GM23248 (cell line): ENCODE measurements around the gene HES3. TPM values are rescaled to one million over a fixed set of nuclear protein-coding genes. Genes with fewer than 3 reads are reported as not detected.

Experiments used
- DNase-seq: peaks from one replicate; pipeline ENCODE4 v3.0.0-alpha.2; 2015
- H2AFZ ChIP-seq: fragments of 200-600 bp; sonication (generic); 2 replicates; pipeline ENCODE4 v1.6.1; 2016; ENCODE audit warnings: antibody characterized with exemption
- H3F3A ChIP-seq: fragments of 200-600 bp; sonication (generic); 2 replicates; pipeline ENCODE4 v1.6.1; 2016; ENCODE audit warnings: mild to moderate bottlenecking, antibody characterized with exemption, mixed run types; ENCODE audit not compliant: insufficient read depth
- H3K27ac ChIP-seq: fragments of 200-600 bp; sonication (generic); 2 replicates; pipeline ENCODE4 v1.5.1; 2016; ENCODE audit warnings: mild to moderate bottlenecking
- H3K27me3 ChIP-seq: fragments of 200-600 bp; sonication (generic); replicated peaks from 2 replicates; pipeline ENCODE4 v1.6.1; 2016; ENCODE audit warnings: mild to moderate bottlenecking; ENCODE audit not compliant: insufficient read depth
- H3K36me3 ChIP-seq: fragments of 200-600 bp; sonication (generic); 2 replicates; pipeline ENCODE4 v1.6.1; 2016; ENCODE audit warnings: low read depth, mild to moderate bottlenecking
- H3K4me1 ChIP-seq: fragments of 200-600 bp; sonication (generic); 2 replicates; pipeline ENCODE4 v1.6.1; 2016; ENCODE audit warnings: mild to moderate bottlenecking; ENCODE audit not compliant: insufficient read depth
- H3K4me2 ChIP-seq: fragments of 200-600 bp; sonication (generic); one replicate; pipeline ENCODE4 v1.6.1; 2016; ENCODE audit warnings: mild to moderate bottlenecking; ENCODE audit not compliant: unreplicated experiment
- H3K4me3 ChIP-seq: fragments of 200-600 bp; sonication (generic); 2 replicates; pipeline ENCODE4 v1.5.1; 2016; ENCODE audit warnings: mild to moderate bottlenecking
- H3K79me2 ChIP-seq: fragments of 200-600 bp; sonication (generic); 2 replicates; pipeline ENCODE4 v1.6.1; 2016; ENCODE audit warnings: mild to moderate bottlenecking; ENCODE audit not compliant: insufficient read depth
- H3K9ac ChIP-seq: fragments of 200-600 bp; sonication (generic); 2 replicates; pipeline ENCODE4 v1.6.1; 2016; ENCODE audit warnings: mild to moderate bottlenecking
- H3K9me2 ChIP-seq: fragments of 200-600 bp; sonication (generic); 2 replicates; pipeline ENCODE4 v1.6.1; 2016; ENCODE audit warnings: mixed run types, mild to moderate bottlenecking, moderate library complexity; ENCODE audit not compliant: insufficient read depth
- H3K9me3 ChIP-seq: fragments of 200-600 bp; sonication (generic); one replicate; pipeline ENCODE4 v1.6.1; 2017; ENCODE audit warnings: low read depth
- H4K20me1 ChIP-seq: fragments of 200-600 bp; sonication (generic); 2 replicates; pipeline ENCODE4 v1.6.0; 2016; ENCODE audit not compliant: insufficient read depth
- EZH2 ChIP-seq: fragments of 200-600 bp; sonication (generic); IDR thresholded peaks from 2 replicates; pipeline ENCODE4 v1.6.1; 2018; ENCODE audit warnings: antibody characterized with exemption, mild to moderate bottlenecking; ENCODE audit not compliant: insufficient read depth, poor library complexity, severe bottlenecking
- EZH2phosphoT487 ChIP-seq: fragments of 200-600 bp; sonication (generic); IDR thresholded peaks from 2 replicates; pipeline ENCODE4 v1.6.1; 2018; ENCODE audit warnings: antibody characterized with exemption, moderate library complexity, mild to moderate bottlenecking, low read depth; ENCODE audit not compliant: insufficient read depth
- WGBS, 2 experiments: methylation state at CpG; one replicate each; pipeline ENCODE4 v1.1.6; 2015 to 2017; ENCODE audit warnings: low lambda C conversion rate in 2 of 2, low coverage in 1 of 2; ENCODE audit errors: missing lambda C conversion rate in 2 of 2; 5-methylcytosine and 5-hydroxymethylcytosine counted together
- in situ Hi-C: fragments of 300-500 bp; cut with MboI; formaldehyde crosslinking; loops from 2 replicates; pipeline ENCODE4 v1.15.0; 2020
- polyA plus RNA-seq: library from polyadenylated mRNA; unstranded; fragments of >200 nt; fragmentation: Nextera tagmentation; extraction: Ambion mirVana; gene quantifications from 2 replicates; pipeline ENCODE4 v1.2.1, GENCODE V29; 2016
- total RNA-seq: library from RNA; depleted of rRNA; stranded (reverse); fragments of >200 nt; shearing (Covaris generic); gene quantifications from 2 replicates; pipeline ENCODE4 v1.2.3, GENCODE V29; 2014

Gene HES3
- total and polyA plus RNA-seq, 2 experiments from 2014 or later = not detected

GRCh38 chr1:6262555-6263420 is 18.8 kb downstream of the HES3 start:
- Histone ChIP-seq H4K20me1 (no peaks in the 10 kb centered on the region), H3K27me3 (no peaks in the 10 kb centered on the region), H3K4me3 (no peak overlapping the region), H2AFZ (0 out of 2 replicates have a peak overlapping the region, but pooled peaks have one; percentile 5), H3K9me3 (no peaks in the 10 kb centered on the region), H3K27ac (no peak overlapping the region), H3K79me2 (no peaks in the 10 kb centered on the region), H3F3A (0 out of 2 replicates have a peak, but pooled peaks cover 5% of the 10 kb centered on the region), H3K4me2 (no peak overlapping the region), H3K36me3 (no peaks in the 10 kb centered on the region), H3K4me1 (peaks cover 13% of the 10 kb centered on the region), H3K9me2 (no peaks in the 10 kb centered on the region), H3K9ac (no peak overlapping the region)
- TF ChIP-seq EZH2phosphoT487 (no peak), EZH2 (no peak)
- 40 to 51% methylated on average over 24 to 25 of the region's 25 CpGs for WGBS, 2 experiments
- in situ Hi-C loops = no loop called here
- DNase-seq = peak; percentile 63

DNA sequence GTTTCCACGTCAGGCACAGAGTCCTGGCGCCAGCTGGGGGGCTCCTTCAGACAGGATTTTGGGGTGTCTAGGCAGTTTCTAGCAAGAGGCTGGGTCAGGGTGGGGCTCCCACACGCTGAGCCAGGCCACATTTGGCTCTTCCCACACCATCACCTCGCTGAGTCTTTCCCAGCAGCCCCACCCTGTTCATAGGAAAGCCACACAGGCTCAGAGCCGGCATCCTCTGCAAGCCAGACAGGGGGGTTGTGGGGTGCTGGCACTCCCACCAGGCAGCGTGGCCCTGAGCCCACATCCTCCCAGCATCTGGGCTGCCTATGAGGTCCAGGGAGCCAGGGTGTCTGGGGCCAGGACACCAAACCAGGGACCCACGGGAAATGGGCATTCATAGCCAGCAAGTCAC is 19.7 kb downstream of the HES3 start:
- in situ Hi-C loops = no loop called here

GRCh38 chr1:6265151-6265550 is 21.2 kb downstream of the HES3 start:
- no peaks in the 10 kb centered on the region for H3K27me3 ChIP-seq
- H3K36me3 ChIP-seq = no peaks in the 10 kb centered on the region
- no peaks in the 10 kb centered on the region for H3K9me2 ChIP-seq
- H3K9me3 ChIP-seq = no peaks in the 10 kb centered on the region
- H3F3A ChIP-seq = 0 out of 2 replicates have a peak, but pooled peaks cover 6% of the 10 kb centered on the region
- TF ChIP-seq EZH2phosphoT487 = no peak
- TF ChIP-seq EZH2 = no peak
- H3K9ac ChIP-seq = no peak overlapping the region
- no peaks in the 10 kb centered on the region for H3K79me2 ChIP-seq
- no peaks in the 10 kb centered on the region for H4K20me1 ChIP-seq
- WGBS, 2 experiments = 88 to 91% methylated on average over 14 to 15 of the region's 15 CpGs
- no peak overlapping the region for H3K27ac ChIP-seq
- DNase-seq = no peak
- in situ Hi-C loops = no loop called here
- H2AFZ ChIP-seq = no peak overlapping the region
- no peak overlapping the region for H3K4me3 ChIP-seq
- no peak overlapping the region for H3K4me2 ChIP-seq
- peaks cover 19% of the 10 kb centered on the region for H3K4me1 ChIP-seq

More for the DNA sequence above, 19.7 kb downstream of the HES3 start:
- H3K79me2 ChIP-seq = no peaks in the 10 kb centered on the region
- H3F3A ChIP-seq = 0 out of 2 replicates have a peak, but pooled peaks cover 6% of the 10 kb centered on the region
- no peaks in the 10 kb centered on the region for H3K9me2 ChIP-seq
- no peak for TF ChIP-seq EZH2
- TF ChIP-seq EZH2phosphoT487 = no peak
- no peaks in the 10 kb centered on the region for H3K36me3 ChIP-seq
- peaks cover 19% of the 10 kb centered on the region for H3K4me1 ChIP-seq
- no peaks in the 10 kb centered on the region for H4K20me1 ChIP-seq
- no peak overlapping the region for H3K4me2 ChIP-seq
- no peak overlapping the region for H3K4me3 ChIP-seq
- no peak overlapping the region for H2AFZ ChIP-seq
- WGBS, 2 experiments = 37 to 39% methylated on average over 7 of the region's 7 CpGs
- H3K9me3 ChIP-seq = no peaks in the 10 kb centered on the region
- no peak overlapping the region for H3K9ac ChIP-seq
- no peaks in the 10 kb centered on the region for H3K27me3 ChIP-seq
- DNase-seq = peak; percentile 58
- no peak overlapping the region for H3K27ac ChIP-seq

GRCh38 chr1:6266641-6267040 is 22.7 kb downstream of the HES3 start:
- Histone ChIP-seq H3K9ac (no peak overlapping the region), H4K20me1 (no peaks in the 10 kb centered on the region), H3K27ac (no peak overlapping the region), H3K9me3 (no peaks in the 10 kb centered on the region), H3F3A (0 out of 2 replicates have a peak, but pooled peaks cover 6% of the 10 kb centered on the region), H3K36me3 (no peaks in the 10 kb centered on the region), H2AFZ (no peak overlapping the region), H3K79me2 (no peaks in the 10 kb centered on the region), H3K9me2 (no peaks in the 10 kb centered on the region), H3K4me2 (no peak overlapping the region), H3K4me3 (no peak overlapping the region), H3K4me1 (peaks cover 25% of the 10 kb centered on the region), H3K27me3 (no peaks in the 10 kb centered on the region)
- DNase-seq = no peak
- in situ Hi-C loops = no loop called here
- WGBS, 2 experiments = 65 to 69% methylated on average over 11 of the region's 11 CpGs
- TF ChIP-seq EZH2 (no peak), EZH2phosphoT487 (no peak)
